HAP-1 (cell line): ENCODE data around the gene COL4A1.

Experiments
- DNase-seq, 2 experiments: peaks; one replicate each; pipeline ENCODE4 v3.0.0-alpha.2; 2016 to 2020; ENCODE audit warnings: low spot score in 2 of 2
- H3K27me3 ChIP-seq: fragments of 250-450 bp; sonication (Bioruptor Pico); 2 replicates; pipeline ENCODE4 v1.5.1; 2020; ENCODE audit warnings: low read depth, mild to moderate bottlenecking, moderate library complexity
- H3K36me3 ChIP-seq: fragments of 250-450 bp; sonication (Bioruptor Pico); replicated peaks from 2 replicates; pipeline ENCODE4 v1.5.1; 2020; ENCODE audit warnings: mild to moderate bottlenecking
- H3K4me1 ChIP-seq: fragments of 250-450 bp; sonication (Bioruptor Pico); 2 replicates; pipeline ENCODE4 v1.5.1; 2020; ENCODE audit warnings: mild to moderate bottlenecking
- H3K4me3 ChIP-seq: fragments of 250-450 bp; sonication (Bioruptor Pico); 2 replicates; pipeline ENCODE4 v1.5.1; 2020; ENCODE audit warnings: mild to moderate bottlenecking, moderate library complexity
- H3K9me3 ChIP-seq: fragments of 250-450 bp; sonication (Bioruptor Pico); 2 replicates; pipeline ENCODE4 v1.5.1; 2020; ENCODE audit warnings: mild to moderate bottlenecking, moderate library complexity
- in situ Hi-C: fragments of 300-500 bp; cut with MboI; formaldehyde crosslinking; loops from 3 replicates; pipeline ENCODE4 v1.14.3; 2020; ENCODE audit warnings: low sequenced_read_pairs, inconsistent platforms, mixed read lengths

The COL4A1 gene

GRCh38 chr13:110221406-110222117, 85.4 kb downstream of the COL4A1 start:
- in situ Hi-C loops: loop anchor here (10.0 kb wide), 1 partner anchor 193 kb away; no protein-coding TSS in a partner anchor
- no peaks in the 10 kb centered on the region for H3K9me3 ChIP-seq

GRCh38 chr13:110220471-110220870, 86.5 kb downstream of the COL4A1 start:
- no peak for DNase-seq
- Histone ChIP-seq H3K4me3 (no peak overlapping the region), H3K27me3 (no peaks in the 10 kb centered on the region), H3K9me3 (no peaks in the 10 kb centered on the region), H3K36me3 (no peaks in the 10 kb centered on the region), H3K4me1 (no peaks in the 10 kb centered on the region)
- in situ Hi-C loops: loop anchor here (10.0 kb wide), 1 partner anchor 194 kb away; no protein-coding TSS in a partner anchor

More at GRCh38 chr13:110221406-110222117, 85.4 kb downstream of the COL4A1 start:
- no peak for DNase-seq
- Histone ChIP-seq H3K4me1 (no peaks in the 10 kb centered on the region), H3K4me3 (no peak overlapping the region), H3K27me3 (no peaks in the 10 kb centered on the region), H3K36me3 (no peaks in the 10 kb centered on the region)

DNA sequence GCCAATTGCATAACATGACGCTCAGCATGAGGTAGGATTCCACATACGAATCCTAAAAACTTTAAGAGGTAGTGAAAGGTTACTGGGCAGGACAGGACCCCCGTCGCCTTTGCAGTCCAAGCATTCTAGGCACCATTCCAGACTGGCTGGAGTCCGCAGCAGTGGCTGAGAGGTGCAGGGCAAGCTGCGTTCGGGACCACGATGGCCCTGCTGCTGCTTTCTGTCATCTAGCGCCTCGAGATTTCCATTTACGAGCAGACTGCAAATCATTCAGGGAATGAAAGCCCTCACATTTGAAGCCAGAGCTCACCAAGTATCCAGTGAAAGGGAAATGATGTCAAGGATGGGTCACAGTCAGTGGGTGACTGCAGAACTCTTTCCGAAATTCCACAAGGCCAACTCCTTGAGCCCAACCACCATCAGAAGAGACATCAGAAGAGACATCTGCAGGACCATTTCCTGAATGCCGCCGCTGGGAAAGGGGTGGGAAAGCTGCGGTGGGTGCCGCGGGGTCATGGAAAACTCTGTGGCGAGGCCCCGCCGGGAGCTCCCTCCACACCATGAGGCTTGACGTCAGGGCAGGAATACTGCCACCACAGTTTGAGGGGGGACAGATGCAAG, 88.3 kb downstream of the COL4A1 start:
- Histone ChIP-seq H3K4me3 (no peak overlapping the region), H3K36me3 (no peaks in the 10 kb centered on the region), H3K4me1 (no peaks in the 10 kb centered on the region), H3K27me3 (no peaks in the 10 kb centered on the region), H3K9me3 (no peaks in the 10 kb centered on the region)
- in situ Hi-C loops: no loop called here
- DNase-seq: no peak

GRCh38 chr13:110217811-110218210, 89.1 kb downstream of the COL4A1 start:
- H3K4me1 ChIP-seq: no peaks in the 10 kb centered on the region
- H3K4me3 ChIP-seq: no peak overlapping the region
- DNase-seq: no peak
- no peaks in the 10 kb centered on the region for H3K36me3 ChIP-seq
- H3K27me3 ChIP-seq: no peaks in the 10 kb centered on the region
- in situ Hi-C loops: no loop called here
- H3K9me3 ChIP-seq: no peaks in the 10 kb centered on the region

- Histone ChIP-seq H3K4me3 (no peak overlapping the region), H3K9me3 (no peaks in the 10 kb centered on the region), H3K36me3 (no peaks in the 10 kb centered on the region), H3K27me3 (no peaks in the 10 kb centered on the region), H3K4me1 (no peaks in the 10 kb centered on the region)
- in situ Hi-C loops: no loop called here
- no peak for DNase-seq
Measured at GRCh38 chr13:110217085-110217484, 89.9 kb downstream of the COL4A1 start.

GRCh38 chr13:110216398-110217041, 90.4 kb downstream of the COL4A1 start:
- in situ Hi-C loops: no loop called here

DNA sequence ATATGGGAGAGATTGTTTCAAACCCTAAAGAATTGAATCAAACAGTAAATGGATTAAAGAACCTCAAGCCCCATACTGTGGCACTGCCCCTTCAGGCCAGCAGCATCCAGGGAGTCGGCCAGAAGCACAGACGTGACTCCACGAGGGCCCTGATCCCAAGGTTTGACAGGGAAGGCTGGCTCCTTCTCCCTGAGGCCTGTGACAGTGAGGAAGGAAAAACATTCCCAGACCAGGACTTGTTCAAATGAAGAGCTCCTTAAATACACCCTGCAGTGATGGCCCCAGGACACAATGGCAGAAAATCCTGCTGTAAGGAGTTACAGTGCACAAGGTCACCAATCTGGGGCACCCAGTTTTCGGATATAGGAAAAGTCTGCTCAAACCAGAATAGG, 91.0 kb downstream of the COL4A1 start:
- Histone ChIP-seq H3K27me3 (no peaks in the 10 kb centered on the region), H3K4me3 (no peak overlapping the region), H3K9me3 (no peaks in the 10 kb centered on the region), H3K36me3 (no peaks in the 10 kb centered on the region), H3K4me1 (no peaks in the 10 kb centered on the region)
- in situ Hi-C loops: no loop called here
- DNase-seq: no peak

More at GRCh38 chr13:110216398-110217041, 90.4 kb downstream of the COL4A1 start:
- H3K4me3 ChIP-seq: no peak overlapping the region
- DNase-seq: no peak
- H3K36me3 ChIP-seq: no peaks in the 10 kb centered on the region
- H3K27me3 ChIP-seq: no peaks in the 10 kb centered on the region
- H3K9me3 ChIP-seq: no peaks in the 10 kb centered on the region
- no peaks in the 10 kb centered on the region for H3K4me1 ChIP-seq

- Histone ChIP-seq H3K9me3 (no peaks in the 10 kb centered on the region), H3K27me3 (no peaks in the 10 kb centered on the region), H3K36me3 (no peaks in the 10 kb centered on the region), H3K4me1 (no peaks in the 10 kb centered on the region), H3K4me3 (no peak overlapping the region)
- in situ Hi-C loops: no loop called here
- no peak for DNase-seq
Measured at GRCh38 chr13:110215606-110216005, 91.4 kb downstream of the COL4A1 start.

- DNase-seq: no peak
- Histone ChIP-seq H3K4me1 (no peaks in the 10 kb centered on the region), H3K4me3 (no peak overlapping the region), H3K27me3 (no peaks in the 10 kb centered on the region), H3K9me3 (no peaks in the 10 kb centered on the region), H3K36me3 (no peaks in the 10 kb centered on the region)
- in situ Hi-C loops: no loop called here
Measured at GRCh38 chr13:110214637-110215036, 92.3 kb downstream of the COL4A1 start.

DNA sequence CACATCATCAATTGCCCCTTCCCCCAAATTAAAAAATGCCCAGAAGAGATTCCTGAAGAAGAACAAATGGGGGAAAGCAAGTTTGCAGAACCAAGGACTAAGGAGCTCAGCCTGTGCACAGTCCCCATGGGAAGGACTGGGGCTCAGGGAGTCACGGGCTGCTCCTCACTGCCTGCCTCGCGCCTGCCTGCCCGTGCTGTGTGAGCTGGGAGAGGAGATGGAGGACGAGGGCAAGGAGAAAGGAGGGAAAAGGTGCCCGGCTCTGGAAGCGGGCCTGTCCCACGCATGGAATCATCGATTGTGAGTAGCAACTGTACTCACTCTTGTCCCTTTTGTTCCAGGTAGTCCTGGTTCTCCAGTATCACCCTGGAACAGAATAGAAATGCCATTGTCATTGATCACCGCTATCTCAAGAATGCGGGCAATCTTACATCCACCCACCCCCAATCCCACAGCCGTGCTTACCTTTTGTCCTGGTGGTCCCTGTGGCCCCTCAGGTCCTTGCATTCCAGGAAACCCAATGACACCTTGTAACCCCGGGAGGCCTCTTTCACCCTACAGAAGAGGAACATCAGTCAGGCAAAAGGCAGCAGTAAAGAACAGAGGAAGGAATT, 93.4 kb downstream of the COL4A1 start:
- in situ Hi-C loops: no loop called here
- no peaks in the 10 kb centered on the region for H3K36me3 ChIP-seq
- H3K9me3 ChIP-seq: no peaks in the 10 kb centered on the region
- DNase-seq: no peak
- no peaks in the 10 kb centered on the region for H3K4me1 ChIP-seq
- H3K27me3 ChIP-seq: no peaks in the 10 kb centered on the region
- H3K4me3 ChIP-seq: no peak overlapping the region

GRCh38 chr13:110212529-110212928, 94.4 kb downstream of the COL4A1 start:
- no peaks in the 10 kb centered on the region for H3K4me1 ChIP-seq
- no peaks in the 10 kb centered on the region for H3K27me3 ChIP-seq
- no peaks in the 10 kb centered on the region for H3K9me3 ChIP-seq
- no peaks in the 10 kb centered on the region for H3K36me3 ChIP-seq
- no peak for DNase-seq
- no peak overlapping the region for H3K4me3 ChIP-seq
- in situ Hi-C loops: no loop called here

DNA sequence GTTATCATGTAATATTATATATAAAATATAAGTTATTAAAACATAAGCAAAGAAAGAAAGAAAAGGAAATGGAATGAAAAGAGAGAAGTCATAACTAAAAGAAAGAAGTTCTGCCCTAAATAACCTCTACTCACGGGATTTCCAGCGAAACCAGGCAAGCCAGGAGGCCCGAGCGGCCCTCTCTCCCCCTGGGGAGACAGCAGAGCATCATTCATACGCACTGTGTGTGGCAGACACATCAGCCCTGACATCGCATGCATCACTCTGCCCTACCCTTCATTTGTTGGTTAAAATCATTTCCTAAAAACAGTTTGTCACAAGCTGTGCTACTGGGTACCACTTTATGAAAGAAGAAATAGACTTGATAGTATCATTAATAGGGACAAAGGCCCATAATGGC, 95.2 kb downstream of the COL4A1 start:
- no peaks in the 10 kb centered on the region for H3K27me3 ChIP-seq
- no peaks in the 10 kb centered on the region for H3K9me3 ChIP-seq
- no peaks in the 10 kb centered on the region for H3K36me3 ChIP-seq
- no peak overlapping the region for H3K4me3 ChIP-seq
- H3K4me1 ChIP-seq: no peaks in the 10 kb centered on the region
- no peak for DNase-seq
- in situ Hi-C loops: no loop called here

GRCh38 chr13:110211046-110211445, 95.9 kb downstream of the COL4A1 start:
- no peaks in the 10 kb centered on the region for H3K27me3 ChIP-seq
- no peak overlapping the region for H3K4me3 ChIP-seq
- H3K9me3 ChIP-seq: no peaks in the 10 kb centered on the region
- no peaks in the 10 kb centered on the region for H3K4me1 ChIP-seq
- no peaks in the 10 kb centered on the region for H3K36me3 ChIP-seq
- no peak for DNase-seq
- in situ Hi-C loops: no loop called here

DNA sequence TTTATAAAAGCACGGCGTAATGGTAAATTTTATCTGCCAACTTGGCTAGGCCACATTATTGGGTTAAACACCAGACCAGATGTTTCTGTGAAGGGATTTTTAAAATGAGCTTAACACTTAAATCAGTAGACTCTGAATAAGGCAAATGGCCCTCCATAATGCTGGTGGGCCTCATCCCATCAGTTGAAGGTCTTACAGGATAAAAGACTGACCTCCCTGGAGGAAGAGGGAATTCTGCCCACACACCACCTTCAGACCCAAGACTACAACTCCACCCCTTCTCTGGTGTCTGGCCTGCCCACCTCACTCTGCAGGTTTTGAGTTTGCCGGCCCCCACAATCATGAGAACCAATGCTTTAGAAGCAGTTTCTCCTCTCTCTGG, 96.4 kb downstream of the COL4A1 start:
- H3K4me3 ChIP-seq: no peak overlapping the region
- no peaks in the 10 kb centered on the region for H3K27me3 ChIP-seq
- DNase-seq: no peak
- H3K4me1 ChIP-seq: no peaks in the 10 kb centered on the region
- H3K9me3 ChIP-seq: no peaks in the 10 kb centered on the region
- no peaks in the 10 kb centered on the region for H3K36me3 ChIP-seq
- in situ Hi-C loops: no loop called here
